CD4-positive, alpha-beta T cell treated with Interferon alpha-2 for 1 hour (primary cell): ENCODE data around the gene LAMA1.

Source experiments
- DNase-seq, 2 donors: peaks; one replicate each; pipeline ENCODE4 v3.0.0-alpha.2; 2020 to 2022

The LAMA1 gene

GRCh38 chr18:6983366-6983765, 134.2 kb downstream of the LAMA1 start:
- no peak for DNase-seq

DNA sequence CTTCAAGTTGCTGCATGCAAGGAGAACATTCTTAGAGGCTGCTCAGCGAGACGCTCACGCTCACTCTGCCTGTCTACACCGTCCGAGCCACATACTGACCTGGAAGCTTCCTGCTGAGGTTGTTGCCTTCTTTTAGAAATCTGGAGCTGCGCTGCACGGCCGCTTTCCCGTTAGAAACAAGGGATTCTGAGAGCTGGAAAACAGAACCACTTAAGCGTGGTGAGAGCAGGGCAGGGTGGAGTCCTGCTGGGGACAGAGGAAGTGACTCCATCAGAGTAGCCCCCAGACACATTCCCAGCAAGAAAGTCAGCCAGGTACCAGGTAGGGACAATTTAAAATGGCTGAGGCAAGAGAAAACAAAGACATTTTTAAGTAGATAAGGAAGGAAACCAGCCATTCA, 135.2 kb downstream of the LAMA1 start:
- DNase-seq, result no peak

DNA sequence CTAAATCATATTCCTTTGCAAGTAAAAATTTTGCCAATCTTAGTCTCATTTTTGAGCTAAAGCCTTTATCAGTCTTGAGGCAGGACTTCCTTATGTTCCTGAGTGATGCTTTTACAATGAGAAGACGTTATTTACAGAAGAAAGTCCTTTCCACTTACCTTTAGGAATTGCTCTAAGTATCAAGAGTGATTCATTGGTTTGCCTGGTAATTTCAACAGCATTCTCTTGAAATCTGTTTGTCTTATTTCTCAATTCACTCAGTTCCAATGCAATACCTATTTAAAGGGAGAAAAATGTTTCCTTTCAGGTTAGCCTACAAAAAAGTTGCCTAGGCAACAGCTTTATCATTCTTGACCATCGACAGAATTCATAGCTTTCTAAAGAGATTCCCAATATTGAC, 137.2 kb downstream of the LAMA1 start:
- no peak for DNase-seq

DNA sequence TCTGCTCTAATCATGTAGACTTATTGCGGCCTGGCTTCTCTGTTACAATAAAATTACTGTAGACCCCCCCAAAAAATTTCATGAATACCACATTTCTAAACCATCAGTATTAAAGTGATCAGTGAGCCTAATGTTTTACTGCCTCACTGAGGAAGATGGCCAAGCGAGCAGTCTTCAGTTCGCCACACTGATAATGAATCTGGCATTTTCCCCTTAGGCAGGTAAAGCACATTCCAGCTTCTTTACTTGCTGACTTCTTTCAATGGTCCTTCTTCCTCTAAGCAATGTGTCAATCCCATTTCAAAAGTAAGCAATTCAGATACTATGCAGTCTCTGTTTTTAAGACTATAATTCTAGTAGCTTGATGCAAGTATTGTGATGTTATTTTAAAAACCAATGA, 137.6 kb downstream of the LAMA1 start:
- DNase-seq, result no peak

GRCh38 chr18:6976935-6977334, 140.7 kb downstream of the LAMA1 start:
- DNase-seq, result no peak

DNA sequence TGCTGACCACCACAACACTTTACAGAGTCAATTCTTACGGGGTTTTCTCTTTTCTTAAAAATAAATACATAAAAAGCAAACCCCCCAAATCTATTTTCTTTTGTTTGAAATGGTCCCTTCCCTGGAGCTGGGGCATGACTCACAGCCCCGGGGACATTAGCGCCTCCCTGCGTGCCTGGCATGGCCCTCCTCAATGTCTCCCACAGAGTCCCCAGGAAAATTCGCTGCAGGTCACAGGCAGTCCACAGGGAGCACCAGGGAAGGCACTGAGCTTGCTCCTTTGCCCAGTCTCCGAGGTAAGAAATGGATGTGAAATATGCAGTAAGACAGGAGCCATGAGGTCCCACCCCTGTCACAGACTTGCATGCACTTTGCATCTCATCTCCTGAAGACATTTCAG, 142.5 kb downstream of the LAMA1 start:
- DNase-seq, result no peak

DNA sequence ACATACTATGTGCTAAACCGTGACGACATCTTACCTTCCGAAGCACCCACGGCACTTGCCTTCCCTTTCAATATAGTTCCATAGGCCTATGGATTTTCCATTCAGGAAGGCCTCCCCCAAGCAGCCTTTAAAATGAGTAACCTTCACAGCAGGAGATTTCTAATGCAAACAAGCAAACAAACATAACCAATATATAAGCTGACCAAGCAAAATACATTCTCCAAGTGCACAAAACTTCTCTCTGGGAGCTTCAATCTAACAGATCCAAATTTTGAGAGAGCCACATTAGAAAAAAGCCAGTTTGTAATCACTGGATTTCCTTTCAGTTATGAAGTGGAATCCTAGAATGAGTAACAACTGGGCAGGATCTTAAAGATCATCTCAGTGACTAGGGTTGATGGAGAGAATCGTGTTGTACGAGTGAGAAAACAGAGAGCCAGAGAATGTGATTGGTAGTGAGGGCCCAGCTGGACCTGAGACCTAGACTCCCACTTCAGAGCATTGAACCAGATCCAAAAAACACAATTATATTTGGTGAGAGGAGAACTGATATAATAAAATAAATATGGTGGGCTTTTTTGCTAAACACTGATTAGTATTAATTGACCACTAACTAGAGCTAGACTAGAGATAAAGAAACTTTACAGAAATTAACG, 145.6 kb downstream of the LAMA1 start:
- no peak for DNase-seq

GRCh38 chr18:6963452-6964097, 154.0 kb downstream of the LAMA1 start:
- no peak for DNase-seq

- no peak for DNase-seq
Observed at GRCh38 chr18:6962571-6963451, 154.8 kb downstream of the LAMA1 start.

DNA sequence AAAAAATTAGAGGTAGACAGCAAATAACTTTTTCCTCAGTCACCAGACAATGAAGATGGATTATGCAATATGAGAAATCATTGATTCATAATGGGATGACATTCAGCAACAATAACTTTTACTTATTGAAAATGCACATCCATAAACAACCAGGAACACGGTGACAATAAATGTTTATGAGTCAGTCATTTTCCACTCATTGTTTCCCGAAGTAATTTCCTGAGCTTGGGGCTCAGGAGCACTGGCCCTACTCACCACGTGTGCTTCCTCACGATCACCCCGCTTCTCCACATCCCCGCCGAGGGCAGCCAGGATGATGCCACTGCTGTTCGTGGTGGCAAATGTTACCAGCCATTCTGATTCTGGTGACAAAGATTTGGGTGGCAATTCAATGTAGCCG, 156.3 kb downstream of the LAMA1 start:
- no peak for DNase-seq

DNA sequence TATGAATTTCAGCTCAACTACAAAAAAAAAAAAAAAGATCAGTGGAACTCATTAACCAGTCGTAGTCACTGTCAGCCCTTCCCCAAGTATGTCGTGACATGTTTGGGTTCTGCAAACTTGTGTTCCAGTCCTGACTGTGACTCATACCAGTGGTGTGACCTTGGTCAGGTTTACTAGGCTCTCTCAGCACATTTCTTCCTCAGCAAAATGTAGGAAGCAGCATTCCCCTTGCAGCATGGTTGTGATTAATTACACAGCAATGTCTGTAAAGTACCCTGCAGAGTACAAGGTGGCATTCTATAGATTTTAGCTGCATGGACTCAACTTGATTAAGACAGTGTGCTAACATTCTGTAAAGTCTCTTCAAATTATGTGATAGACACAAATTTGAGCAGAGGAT, 156.9 kb downstream of the LAMA1 start:
- DNase-seq, result no peak

DNA sequence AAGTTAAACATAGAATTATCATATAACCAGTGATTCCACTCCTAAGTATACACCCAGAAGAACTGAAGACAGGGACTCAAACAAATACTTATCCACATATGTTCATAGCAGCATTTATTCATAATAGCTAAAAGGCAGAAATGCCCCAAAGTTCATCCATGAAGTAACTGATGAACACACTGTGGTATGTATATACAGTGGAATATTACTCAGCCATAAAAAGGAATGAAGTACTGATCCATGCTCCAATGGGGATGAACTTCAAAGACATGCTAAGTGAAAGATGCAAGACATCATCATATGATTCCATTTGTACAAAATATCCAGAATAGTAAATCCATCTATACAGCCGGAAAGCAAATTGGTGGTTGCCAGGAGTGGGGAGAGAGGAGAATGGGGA, 157.5 kb downstream of the LAMA1 start:
- no peak for DNase-seq

- no peak for DNase-seq
Observed at GRCh38 chr18:6959110-6959509, 158.5 kb downstream of the LAMA1 start.

- no peak for DNase-seq
Observed at GRCh38 chr18:6956999-6957398, 160.6 kb downstream of the LAMA1 start.

- DNase-seq, result no peak
Observed at GRCh38 chr18:6956495-6956894, 161.1 kb downstream of the LAMA1 start.

DNA sequence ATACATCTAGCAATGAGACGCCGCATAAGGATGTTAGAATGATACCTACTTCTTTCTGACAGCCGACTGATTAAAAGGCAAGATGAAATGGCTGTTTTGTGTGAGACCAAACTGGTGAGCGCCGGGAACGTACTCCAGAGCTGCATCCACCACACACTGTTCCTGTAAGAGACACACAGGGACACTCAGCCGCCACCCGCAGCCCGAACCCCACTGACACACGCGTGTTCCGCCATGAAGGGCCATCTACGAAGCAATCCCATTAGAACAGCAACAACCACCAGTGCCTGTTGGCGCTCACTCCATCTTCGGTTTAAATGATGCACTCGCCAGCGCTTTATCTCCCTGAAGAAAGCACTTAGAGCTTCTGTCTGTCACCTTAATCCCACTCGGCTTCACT, 162.3 kb downstream of the LAMA1 start:
- DNase-seq, result no peak

GRCh38 chr18:6954501-6954900, 163.1 kb downstream of the LAMA1 start:
- DNase-seq, result no peak

DNA sequence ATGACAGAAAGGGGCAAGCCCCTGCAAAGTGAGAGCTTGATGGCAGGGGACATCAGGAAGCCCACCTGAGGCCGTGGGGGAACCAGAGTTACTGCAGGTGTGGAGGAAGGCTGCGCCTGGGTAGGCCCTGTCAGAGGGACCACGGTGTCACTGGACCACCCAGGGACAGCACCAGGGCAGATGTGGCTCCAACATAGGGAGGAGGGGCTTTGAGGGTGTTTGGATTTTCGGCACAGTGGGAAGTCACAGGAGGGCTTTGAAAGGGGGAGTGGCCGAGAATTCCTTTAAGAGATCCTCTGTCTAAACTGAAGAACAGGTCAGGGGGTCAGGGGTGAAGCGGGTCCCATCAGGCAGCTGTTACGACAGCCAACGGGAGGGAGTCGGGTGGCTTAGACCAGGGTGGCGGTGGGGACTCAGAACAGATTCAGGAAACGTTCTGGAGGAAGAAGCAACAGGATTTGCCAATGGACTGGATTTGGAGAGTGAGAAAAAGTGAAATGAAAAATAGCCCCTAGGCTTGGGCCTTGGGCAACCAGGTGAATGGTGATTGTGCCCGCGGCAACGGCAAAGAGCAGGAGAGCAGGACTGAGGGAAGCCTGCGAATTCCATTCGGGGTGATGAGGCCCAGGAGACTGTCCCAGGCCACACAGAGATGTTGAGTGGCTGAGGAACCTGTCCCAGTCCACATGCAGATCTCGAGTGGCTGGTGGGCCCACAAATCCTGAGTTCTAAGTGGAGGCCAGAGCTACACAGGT, 166.1 kb downstream of the LAMA1 start:
- no peak for DNase-seq

DNA sequence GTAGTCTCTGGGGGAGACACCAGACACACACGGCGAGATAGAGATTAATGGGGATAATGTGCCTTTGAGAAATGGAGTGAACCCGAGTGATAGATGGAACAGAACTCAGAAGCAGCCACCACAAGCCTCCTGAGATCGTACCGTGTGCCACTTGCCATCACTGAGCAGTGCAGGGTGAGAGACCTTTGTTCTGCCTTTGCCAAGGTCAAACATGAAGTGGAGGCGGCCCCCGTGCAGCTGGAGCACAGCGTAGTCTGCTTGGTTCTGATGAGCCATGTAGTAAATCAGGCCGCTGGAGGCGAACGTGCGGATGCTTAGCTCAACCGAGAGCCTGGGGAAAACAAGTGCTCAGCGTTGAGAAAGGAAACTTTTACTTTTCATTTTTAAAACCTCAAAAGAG, 167.0 kb downstream of the LAMA1 start:
- no peak for DNase-seq

- DNase-seq, result no peak
Observed at GRCh38 chr18:6949800-6950586, 167.6 kb downstream of the LAMA1 start.

DNA sequence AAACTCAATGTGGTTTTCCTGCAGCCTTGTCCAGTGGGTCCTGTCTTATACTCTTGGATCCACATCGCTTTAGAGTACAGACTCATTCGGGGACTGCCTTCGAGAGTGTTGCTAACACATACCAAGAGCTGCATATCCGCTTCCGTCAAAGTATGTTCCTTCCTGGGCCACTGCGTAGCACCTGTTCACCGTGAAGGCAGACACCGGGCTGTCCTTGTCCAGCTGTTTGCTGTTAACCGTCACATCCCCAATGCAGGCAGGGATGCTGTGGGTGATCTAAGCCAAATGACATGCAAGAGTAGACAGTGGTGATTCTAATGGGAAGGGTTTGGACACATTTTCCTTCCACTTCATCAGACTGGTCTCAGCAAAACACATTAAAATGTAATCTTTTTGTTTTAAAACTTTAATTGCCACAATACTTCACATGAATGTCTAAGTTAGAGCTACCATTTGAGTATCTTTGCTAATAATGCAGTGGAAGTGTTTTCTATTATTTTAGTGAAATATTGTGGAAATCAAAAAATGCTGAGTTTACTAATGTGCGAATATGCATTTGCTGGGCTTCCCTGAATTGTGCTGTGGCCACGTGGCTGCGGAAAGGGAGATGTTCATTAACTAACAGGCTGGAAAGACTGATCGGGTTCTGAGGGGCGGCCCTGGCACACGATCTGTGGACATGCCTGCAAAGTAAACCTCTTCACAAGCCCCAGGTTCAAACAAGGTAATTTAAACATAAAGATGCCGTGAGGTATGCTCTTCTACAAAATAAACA, 169.1 kb downstream of the LAMA1 start:
- no peak for DNase-seq
